Panc1 (cell line): ENCODE data around the gene ITGA8. TPM values are rescaled to one million over a fixed set of nuclear protein-coding genes. Genes with fewer than 3 reads are reported as not detected.

ENCODE experiments used
- ATAC-seq: fragments of 200-7000 bp; cut with Tn5 transposase; 2 replicates; pipeline ENCODE4 v1.9.1; 2020; ENCODE audit warnings: mild to moderate bottlenecking, moderate library complexity
- BruUV-seq: library from RNA; stranded (reverse); fragments of 400-500 nt; replicated peaks from 2 replicates; lab custom pipeline; 2021; lab: Mats Ljungman, UMichigan
- CTCF ChIA-PET: fragments of 300-600 bp; sonication (Branson Sonifier 250); formaldehyde crosslinking; loops from one replicate; lab custom pipeline; 2022; ENCODE audit warnings: antibody characterized with exemption; lab: Charles Lee
- POLR2A ChIA-PET: fragments of 300-600 bp; sonication (Branson Sonifier 250); formaldehyde crosslinking; loops from one replicate; lab custom pipeline; 2022; ENCODE audit warnings: antibody characterized with exemption; lab: Charles Lee
- DNase-seq: peaks from one replicate; pipeline ENCODE4 v3.0.0-alpha.2; 2010; ENCODE audit warnings: low read depth, low spot score
- H3K27ac ChIP-seq: 2 replicates; pipeline ENCODE4 v1.5.1; 2011; ENCODE audit warnings: mild to moderate bottlenecking, low read length, inconsistent platforms
- H3K27me3 ChIP-seq: fragments of 200-500 bp; sonication (Bioruptor generic); 2 replicates; pipeline ENCODE4 v1.6.0; 2014; ENCODE audit warnings: low read length, inconsistent platforms; ENCODE audit not compliant: control insufficient read depth, insufficient read depth
- H3K36me3 ChIP-seq: fragments of 200-500 bp; sonication (Bioruptor generic); 2 replicates; pipeline ENCODE4 v1.5.1; 2014; ENCODE audit warnings: inconsistent platforms, mild to moderate bottlenecking, low read length, moderate library complexity; ENCODE audit not compliant: control insufficient read depth, insufficient read depth
- H3K4me1 ChIP-seq: 2 replicates; pipeline ENCODE4 v1.5.1; 2011; ENCODE audit warnings: inconsistent platforms, mild to moderate bottlenecking, low read length, moderate library complexity; ENCODE audit not compliant: control insufficient read depth, insufficient read depth
- H3K4me3 ChIP-seq, 2 experiments: 2 replicates each; pipeline ENCODE4 v1.5.1; 2011 to 2012; ENCODE audit warnings: low read depth in 2 of 2, low read length in 2 of 2, mild to moderate bottlenecking in 2 of 2, inconsistent platforms in 1 of 2, moderate library complexity in 1 of 2
- H3K9me3 ChIP-seq: fragments of 200-500 bp; sonication (Bioruptor generic); 2 replicates; pipeline ENCODE4 v1.5.1; 2014; ENCODE audit warnings: low read depth, mild to moderate bottlenecking, inconsistent platforms, low read length, moderate library complexity; ENCODE audit not compliant: control insufficient read depth, insufficient read depth
- POLR2AphosphoS5 ChIP-seq: IDR thresholded peaks from 2 replicates; pipeline ENCODE4 v1.6.1; 2012; ENCODE audit warnings: mild to moderate bottlenecking, low read depth, low read length, moderate library complexity
- REST ChIP-seq, 2 experiments: IDR thresholded peaks; 2 replicates each; pipeline ENCODE4 v1.6.1; 2011 to 2012; ENCODE audit warnings: low read depth in 2 of 2, control low read depth in 1 of 2, low read length in 1 of 2, mild to moderate bottlenecking in 1 of 2, moderate library complexity in 1 of 2; ENCODE audit not compliant: insufficient read depth in 1 of 2
- SIN3A ChIP-seq: IDR thresholded peaks from 2 replicates; pipeline ENCODE4 v1.6.1; 2012; ENCODE audit warnings: low read depth, mild to moderate bottlenecking, low read length, moderate library complexity, borderline replicate concordance; ENCODE audit not compliant: insufficient read depth
- TCF7L2 ChIP-seq: IDR thresholded peaks from 2 replicates; pipeline ENCODE4 v1.6.1; 2011; ENCODE audit warnings: mild to moderate bottlenecking, low read depth, low read length, inconsistent platforms
- in situ Hi-C: cut with HindIII; loops from 2 replicates; pipeline ENCODE4 v1.10.0; 2016; ENCODE audit warnings: low sequenced_read_pairs, low pct_unique_long_range_greater_than_20kb
- intact Hi-C: fragments of 100-400 bp; cut with micrococcal nuclease; formaldehyde crosslinking; loops from one replicate; pipeline ENCODE4 v1.10.0; 2022; ENCODE audit not compliant: unreplicated experiment
- total RNA-seq: library from RNA; stranded (reverse); gene quantifications from one replicate; pipeline ENCODE4 v1.2.1, GENCODE V29; 2021; ENCODE audit not compliant: unreplicated experiment
- TF ChIP-seq, protein P1 (sequence below): fragments of 450-650 bp; IDR thresholded peaks from 2 replicates; pipeline ENCODE4 v1.5.1; 2017; ENCODE audit warnings: mild to moderate bottlenecking

The ITGA8 gene
- total RNA-seq, 1 experiment from 2014 or later: 0.18 TPM

GRCh38 chr10:15719049-15719898 is 448 bp downstream of the ITGA8 start:
- H3K9me3 ChIP-seq: no peaks in the 10 kb centered on the region
- ATAC-seq: peak; percentile 70
- TF ChIP-seq POLR2AphosphoS5 (no peak), TCF7L2 (no peak), SIN3A (no peak), REST (IDR thresholded peaks at IDR 0.05; ENCODE audit: insufficient read depth in 1 of 2, low read depth in 2 of 2, low read length in 1 of 2) (no peak)
- TF ChIP-seq, protein P1, sequence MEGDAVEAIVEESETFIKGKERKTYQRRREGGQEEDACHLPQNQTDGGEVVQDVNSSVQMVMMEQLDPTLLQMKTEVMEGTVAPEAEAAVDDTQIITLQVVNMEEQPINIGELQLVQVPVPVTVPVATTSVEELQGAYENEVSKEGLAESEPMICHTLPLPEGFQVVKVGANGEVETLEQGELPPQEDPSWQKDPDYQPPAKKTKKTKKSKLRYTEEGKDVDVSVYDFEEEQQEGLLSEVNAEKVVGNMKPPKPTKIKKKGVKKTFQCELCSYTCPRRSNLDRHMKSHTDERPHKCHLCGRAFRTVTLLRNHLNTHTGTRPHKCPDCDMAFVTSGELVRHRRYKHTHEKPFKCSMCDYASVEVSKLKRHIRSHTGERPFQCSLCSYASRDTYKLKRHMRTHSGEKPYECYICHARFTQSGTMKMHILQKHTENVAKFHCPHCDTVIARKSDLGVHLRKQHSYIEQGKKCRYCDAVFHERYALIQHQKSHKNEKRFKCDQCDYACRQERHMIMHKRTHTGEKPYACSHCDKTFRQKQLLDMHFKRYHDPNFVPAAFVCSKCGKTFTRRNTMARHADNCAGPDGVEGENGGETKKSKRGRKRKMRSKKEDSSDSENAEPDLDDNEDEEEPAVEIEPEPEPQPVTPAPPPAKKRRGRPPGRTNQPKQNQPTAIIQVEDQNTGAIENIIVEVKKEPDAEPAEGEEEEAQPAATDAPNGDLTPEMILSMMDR: no peak
- CTCF ChIA-PET: interaction anchor here (0.6 to 0.7 kb wide), 2 partner anchors 284 to 1133 kb away, joined by 3 to 4 read pairs; no protein-coding TSS in a partner anchor
- no peaks in the 10 kb centered on the region for H3K36me3 ChIP-seq
- in situ Hi-C loops (no loop called here), intact Hi-C loops (no loop called here)
- H3K4me3 ChIP-seq: no peak overlapping the region
- no peaks in the 10 kb centered on the region for H3K4me1 ChIP-seq
- DNase-seq: no peak
- BruUV-seq: no TSS peak
- peaks cover 5% of the 10 kb centered on the region for H3K27me3 ChIP-seq
- H3K27ac ChIP-seq: no peak overlapping the region
- POLR2A ChIA-PET: no interaction called here

DNA sequence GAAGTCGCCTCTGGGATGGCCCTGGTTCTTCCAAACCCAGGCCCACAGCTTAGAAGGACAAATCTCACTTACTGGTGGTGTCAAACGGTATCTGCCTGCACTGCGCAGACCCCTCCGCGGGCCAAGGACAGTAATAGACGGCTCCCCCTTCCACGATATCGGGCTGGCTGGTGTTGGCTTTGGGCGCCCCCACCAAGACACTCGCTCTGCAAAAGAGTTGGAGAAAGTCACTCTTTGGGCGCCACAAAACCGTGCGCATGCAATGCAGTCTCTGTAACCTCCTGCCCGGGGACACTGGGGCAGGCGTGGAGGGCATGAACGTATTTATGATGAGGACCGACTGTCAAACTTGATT is 1.1 kb downstream of the ITGA8 start:
- H3K9me3 ChIP-seq: no peaks in the 10 kb centered on the region
- no peaks in the 10 kb centered on the region for H3K36me3 ChIP-seq
- no peak for TF ChIP-seq REST (IDR thresholded peaks at IDR 0.05; ENCODE audit: insufficient read depth in 1 of 2, low read depth in 2 of 2, low read length in 1 of 2)
- H3K27ac ChIP-seq: no peak overlapping the region
- ATAC-seq: peak; percentile 48
- intact Hi-C loops (no loop called here), in situ Hi-C loops (no loop called here)
- no TSS peak for BruUV-seq
- ChIA-PET POLR2A (no interaction called here), CTCF (no interaction called here)
- no peaks in the 10 kb centered on the region for H3K4me1 ChIP-seq
- DNase-seq: no peak
- H3K4me3 ChIP-seq: no peak overlapping the region
- peaks cover 5% of the 10 kb centered on the region for H3K27me3 ChIP-seq
